H9 (cell line): ENCODE results near the gene SLC16A13. TPM values are rescaled to one million over a fixed set of nuclear protein-coding genes. Genes with fewer than 3 reads are reported as not detected.

Experiments
- DNase-seq: peaks from one replicate; pipeline ENCODE4 v3.0.0-alpha.2; 2017
- H2AFZ ChIP-seq: one replicate; pipeline ENCODE4 v1.6.1; 2013; ENCODE audit warnings: mild to moderate bottlenecking, low read length, control low read depth, moderate library complexity
- H2AK5ac ChIP-seq: 2 replicates; pipeline ENCODE4 v1.6.1; 2013; ENCODE audit warnings: low read length, control low read depth, mixed read lengths; ENCODE audit not compliant: insufficient read length
- H2BK120ac ChIP-seq: one replicate; pipeline ENCODE4 v1.6.1; 2013; ENCODE audit warnings: low read depth, mild to moderate bottlenecking, low read length, control low read depth, inconsistent platforms; ENCODE audit not compliant: poor library complexity, severe bottlenecking
- H2BK12ac ChIP-seq: 2 replicates; pipeline ENCODE4 v1.6.1; 2013; ENCODE audit warnings: low read length, control low read depth, mixed read lengths, low read depth; ENCODE audit not compliant: insufficient read length
- H2BK15ac ChIP-seq: 2 replicates; pipeline ENCODE4 v1.6.1; 2013; ENCODE audit warnings: low read depth, low read length, control low read depth
- H2BK20ac ChIP-seq: one replicate; pipeline ENCODE4 v1.6.1; 2013; ENCODE audit warnings: low read depth, mild to moderate bottlenecking, low read length, control low read depth, inconsistent platforms; ENCODE audit not compliant: poor library complexity, severe bottlenecking
- H2BK5ac ChIP-seq: 2 replicates; pipeline ENCODE4 v1.6.1; 2013; ENCODE audit warnings: low read length, control low read depth, mixed read lengths; ENCODE audit not compliant: insufficient read length
- H3K14ac ChIP-seq: 2 replicates; pipeline ENCODE4 v1.6.1; 2013; ENCODE audit warnings: low read length, control low read depth; ENCODE audit not compliant: insufficient read depth
- H3K18ac ChIP-seq: 2 replicates; pipeline ENCODE4 v1.6.1; 2013; ENCODE audit warnings: low read depth, mild to moderate bottlenecking, mixed read lengths, low read length, control low read depth; ENCODE audit not compliant: insufficient read length
- H3K23ac ChIP-seq: 2 replicates; pipeline ENCODE4 v1.6.1; 2013; ENCODE audit warnings: low read length, control low read depth, mixed read lengths, low read depth; ENCODE audit not compliant: insufficient read length
- H3K23me2 ChIP-seq: 2 replicates; pipeline ENCODE4 v1.6.1; 2013; ENCODE audit warnings: low read depth, mild to moderate bottlenecking, mixed read lengths, low read length, control low read depth; ENCODE audit not compliant: insufficient read length, poor library complexity, severe bottlenecking
- H3K27ac ChIP-seq: 2 replicates; pipeline ENCODE4 v1.5.1; 2013; ENCODE audit warnings: low read length, control low read depth, mixed read lengths, low read depth; ENCODE audit not compliant: insufficient read length
- H3K27me3 ChIP-seq: 2 replicates; pipeline ENCODE4 v1.6.1; 2013; ENCODE audit warnings: low read length, control low read depth, inconsistent platforms; ENCODE audit not compliant: insufficient read depth
- H3K4ac ChIP-seq: 2 replicates; pipeline ENCODE4 v1.6.1; 2013; ENCODE audit warnings: low read depth, mild to moderate bottlenecking, control low read depth, inconsistent platforms, low read length, moderate library complexity
- H3K4me1 ChIP-seq: 2 replicates; pipeline ENCODE4 v1.6.1; 2013; ENCODE audit warnings: low read length, control low read depth, inconsistent platforms; ENCODE audit not compliant: insufficient read depth
- H3K4me2 ChIP-seq: 2 replicates; pipeline ENCODE4 v1.6.1; 2013; ENCODE audit warnings: low read length, control low read depth, mixed read lengths; ENCODE audit not compliant: insufficient read length, insufficient read depth
- H3K56ac ChIP-seq: 2 replicates; pipeline ENCODE4 v1.6.1; 2013; ENCODE audit warnings: low read depth, mild to moderate bottlenecking, mixed read lengths, low read length, control low read depth; ENCODE audit not compliant: insufficient read length
- H3K79me1 ChIP-seq: 2 replicates; pipeline ENCODE4 v1.6.1; 2013; ENCODE audit warnings: low read depth, mild to moderate bottlenecking, moderate library complexity, low read length, control low read depth, inconsistent platforms; ENCODE audit not compliant: insufficient read depth, poor library complexity, severe bottlenecking
- H3K79me2 ChIP-seq: 2 replicates; pipeline ENCODE4 v1.6.1; 2013; ENCODE audit warnings: low read length, control low read depth, inconsistent platforms; ENCODE audit not compliant: insufficient read depth
- H3K9ac ChIP-seq: 2 replicates; pipeline ENCODE4 v1.6.1; 2013; ENCODE audit warnings: low read length, control low read depth, mixed read lengths; ENCODE audit not compliant: insufficient read length; ENCODE audit errors: extremely low read depth
- H3K9me3 ChIP-seq: one replicate; pipeline ENCODE4 v1.6.1; 2013; ENCODE audit warnings: low read depth, low read length, inconsistent platforms; ENCODE audit not compliant: control insufficient read depth
- H3T11ph ChIP-seq: one replicate; pipeline ENCODE4 v1.6.1; 2013; ENCODE audit warnings: mild to moderate bottlenecking, low read length, control low read depth, inconsistent platforms
- H4K20me1 ChIP-seq: one replicate; pipeline ENCODE4 v1.6.1; 2013; ENCODE audit not compliant: control insufficient read depth, insufficient read length, insufficient read depth
- H4K5ac ChIP-seq: 2 replicates; pipeline ENCODE4 v1.6.1; 2013; ENCODE audit warnings: low read depth, mild to moderate bottlenecking, mixed read lengths, low read length, control low read depth; ENCODE audit not compliant: insufficient read length
- H4K8ac ChIP-seq: replicated peaks from 2 replicates; pipeline ENCODE4 v1.6.1; 2013; ENCODE audit warnings: low read length, control low read depth, mixed read lengths, low read depth; ENCODE audit not compliant: insufficient read length
- H4K91ac ChIP-seq: 2 replicates; pipeline ENCODE4 v1.6.1; 2013; ENCODE audit warnings: low read depth, mild to moderate bottlenecking, moderate library complexity, mixed read lengths, low read length, control low read depth; ENCODE audit not compliant: insufficient read length
- H3K27ac Mint-ChIP-seq, 3 experiments: 2 replicates in 2 of 3; 3 replicates in 1 of 3; pipeline ENCODE4 v1.8.0; 2020 to 2021; ENCODE audit warnings: mixed read lengths in 3 of 3, mild to moderate bottlenecking in 1 of 3, moderate library complexity in 1 of 3
- H3K27me3 Mint-ChIP-seq: 2 replicates; pipeline ENCODE4 v1.8.0; 2021; ENCODE audit warnings: low read depth, mild to moderate bottlenecking, moderate library complexity, mixed read lengths
- H3K36me3 Mint-ChIP-seq, 3 experiments: 2 replicates in 2 of 3; 3 replicates in 1 of 3; pipeline ENCODE4 v1.8.0; 2020 to 2021; ENCODE audit warnings: low read depth in 3 of 3, mixed read lengths in 3 of 3; ENCODE audit not compliant: insufficient read depth in 1 of 3
- H3K4me1 Mint-ChIP-seq, 2 experiments: 2 replicates each; pipeline ENCODE4 v1.8.0; 2020; ENCODE audit warnings: mixed read lengths in 2 of 2
- H3K4me3 Mint-ChIP-seq, 2 experiments: 2 replicates in 1 of 2; 3 replicates in 1 of 2; pipeline ENCODE4 v1.8.0; 2020 to 2021; ENCODE audit warnings: mild to moderate bottlenecking in 2 of 2, mixed read lengths in 2 of 2, moderate library complexity in 1 of 2
- H3K9me3 Mint-ChIP-seq, 2 experiments: 2 replicates in 1 of 2; 3 replicates in 1 of 2; pipeline ENCODE4 v1.8.0; 2020; ENCODE audit warnings: mild to moderate bottlenecking in 2 of 2, mixed read lengths in 2 of 2, moderate library complexity in 1 of 2
- CTCF ChIP-seq: fragments of 200-600 bp; sonication (generic); conservative IDR thresholded peaks from 3 replicates; pipeline ENCODE4 v1.8.0; 2021; ENCODE audit warnings: antibody characterized with exemption, mild to moderate bottlenecking
- WGBS: extraction: QIAGEN DNeasy Blood & Tissue Kit; methylation state at CpG from one replicate; pipeline ENCODE4 v1.1.7; 2013; ENCODE audit warnings: missing lambda C conversion rate, low lambda C conversion rate, mixed read lengths; ENCODE audit not compliant: insufficient read length; ENCODE audit errors: extremely low coverage; 5-methylcytosine and 5-hydroxymethylcytosine counted together
- total RNA-seq: library from RNA; stranded (reverse); gene quantifications from 2 replicates; pipeline ENCODE4 v1.2.1, GENCODE V29; 2021

Gene SLC16A13
- total RNA-seq, 1 experiment from 2014 or later, result 6.1 TPM

DNA sequence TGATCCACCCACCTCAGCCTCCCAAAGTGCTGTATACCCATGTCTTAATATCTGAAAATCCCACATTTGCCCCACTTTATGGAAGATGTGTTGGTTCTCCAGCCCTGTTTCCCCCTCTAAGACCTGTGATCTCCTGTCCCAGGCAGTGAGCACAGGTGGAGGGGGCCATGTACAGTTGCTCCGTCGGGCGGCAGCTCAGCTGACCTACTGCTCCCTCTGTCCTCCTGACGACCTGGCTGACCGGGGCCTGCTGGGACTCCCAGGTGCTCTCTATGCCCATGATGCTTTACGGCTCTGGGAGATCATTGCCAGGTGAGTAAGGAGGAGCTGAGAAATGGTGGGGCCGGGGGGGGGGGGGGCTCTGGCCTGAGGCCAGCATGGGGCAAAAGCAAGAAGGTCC, 30.1 kb upstream of the SLC16A13 start:
- no peaks in the 10 kb centered on the region for H4K20me1 ChIP-seq
- H3K56ac ChIP-seq, result no peak overlapping the region
- no peak overlapping the region for H3K18ac ChIP-seq

More for the DNA sequence above, 30.1 kb upstream of the SLC16A13 start:
- H3K4me2 ChIP-seq, result no peak overlapping the region
- H3K9me3 Mint-ChIP-seq, result no peaks in the 10 kb centered on the region
- no peak overlapping the region; a peak in 1 of 5 replicates for H3K4me3 Mint-ChIP-seq
- no peaks in the 10 kb centered on the region for H3K4me1 ChIP-seq
- no peak overlapping the region for H3K27ac Mint-ChIP-seq
- no peak overlapping the region for H2AFZ ChIP-seq
- H3K4ac ChIP-seq, result no peak overlapping the region
- no peak overlapping the region for H2AK5ac ChIP-seq
- H3K9me3 ChIP-seq, result no peaks in the 10 kb centered on the region
- no peak overlapping the region for H2BK5ac ChIP-seq
- TF ChIP-seq CTCF, result no peak
- H4K5ac ChIP-seq, result no peak overlapping the region
- H3K36me3 Mint-ChIP-seq, result peaks cover 8 to 24% (median 18%) of the 10 kb centered on the region in 3 experiments; a peak in 6 of 7 replicates
- no peak overlapping the region for H2BK20ac ChIP-seq
- H3K23ac ChIP-seq, result no peak overlapping the region
- H3K79me1 ChIP-seq, result peaks cover 9% of the 10 kb centered on the region
- H3K9ac ChIP-seq, result no peak overlapping the region
- no peak overlapping the region for H4K8ac ChIP-seq
- H2BK15ac ChIP-seq, result no peak overlapping the region
- H3T11ph ChIP-seq, result no peak overlapping the region
- H4K91ac ChIP-seq, result no peak overlapping the region
- H3K27me3 Mint-ChIP-seq, result no peaks in the 10 kb centered on the region
- no peak overlapping the region for H3K27ac ChIP-seq
- H3K4me1 Mint-ChIP-seq, result no peaks in the 10 kb centered on the region
- H2BK12ac ChIP-seq, result no peak overlapping the region
- no peak overlapping the region for H2BK120ac ChIP-seq
- H3K14ac ChIP-seq, result no peak overlapping the region
- WGBS, result no CpG with 5 or more reads among the region's 7 CpGs
- DNase-seq, result no peak
- H3K27me3 ChIP-seq, result no peaks in the 10 kb centered on the region
- no peaks in the 10 kb centered on the region for H3K23me2 ChIP-seq
- H3K79me2 ChIP-seq, result no peaks in the 10 kb centered on the region
